HUES48 (cell line): ENCODE measurements around the gene CCDC170.
A peak's percentile ranks its signal among the peaks of the same experiment; 100 is the strongest.

ENCODE experiments used
- H3K27ac ChIP-seq: one replicate; pipeline ENCODE4 v1.7.0; 2013; ENCODE audit warnings: low read depth, low read length, inconsistent platforms
- H3K27me3 ChIP-seq: 2 replicates; pipeline ENCODE4 v1.6.1; 2013; ENCODE audit warnings: mild to moderate bottlenecking, low read length; ENCODE audit not compliant: control insufficient read depth, insufficient read depth
- H3K36me3 ChIP-seq: 2 replicates; pipeline ENCODE4 v1.6.1; 2013; ENCODE audit warnings: low read length; ENCODE audit not compliant: control insufficient read depth, insufficient read depth
- H3K4me1 ChIP-seq: 2 replicates; pipeline ENCODE4 v1.6.1; 2013; ENCODE audit warnings: mild to moderate bottlenecking, low read length; ENCODE audit not compliant: control insufficient read depth, insufficient read depth
- H3K4me3 ChIP-seq: 2 replicates; pipeline ENCODE4 v1.5.1; 2013; ENCODE audit warnings: mild to moderate bottlenecking, low read depth, low read length
- H3K9ac ChIP-seq: 2 replicates; pipeline ENCODE4 v1.6.1; 2013; ENCODE audit warnings: mild to moderate bottlenecking, low read depth, low read length, moderate library complexity
- H3K9me3 ChIP-seq: 2 replicates; pipeline ENCODE4 v1.6.1; 2013; ENCODE audit warnings: low read length; ENCODE audit not compliant: control insufficient read depth, insufficient read depth

The CCDC170 gene

DNA sequence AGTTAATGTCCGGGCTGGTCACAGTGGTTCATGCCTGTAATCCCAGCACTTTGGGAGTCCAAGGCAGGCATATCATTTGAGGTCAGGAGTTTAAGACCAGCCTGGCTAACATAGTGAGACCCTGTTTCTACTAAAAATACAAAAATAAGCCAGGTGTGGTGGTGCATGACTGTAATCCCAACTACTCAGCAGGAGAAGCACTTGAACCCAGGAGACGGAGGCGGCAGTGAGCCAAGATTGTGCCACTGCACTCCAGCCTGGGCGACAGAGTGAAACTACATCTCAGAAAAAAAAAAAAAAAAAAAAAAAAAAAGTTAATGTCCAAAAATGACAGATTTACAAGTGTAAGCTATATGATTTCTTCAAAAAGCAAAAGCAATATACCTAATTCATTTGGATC lies 124.9 kb downstream of the CCDC170 start:
- Histone ChIP-seq H3K27me3 (no peaks in the 10 kb centered on the region), H3K27ac (no peak overlapping the region), H3K4me3 (no peak overlapping the region), H3K4me1 (peaks cover 25% of the 10 kb centered on the region), H3K36me3 (no peaks in the 10 kb centered on the region), H3K9me3 (no peaks in the 10 kb centered on the region), H3K9ac (no peak overlapping the region)

DNA sequence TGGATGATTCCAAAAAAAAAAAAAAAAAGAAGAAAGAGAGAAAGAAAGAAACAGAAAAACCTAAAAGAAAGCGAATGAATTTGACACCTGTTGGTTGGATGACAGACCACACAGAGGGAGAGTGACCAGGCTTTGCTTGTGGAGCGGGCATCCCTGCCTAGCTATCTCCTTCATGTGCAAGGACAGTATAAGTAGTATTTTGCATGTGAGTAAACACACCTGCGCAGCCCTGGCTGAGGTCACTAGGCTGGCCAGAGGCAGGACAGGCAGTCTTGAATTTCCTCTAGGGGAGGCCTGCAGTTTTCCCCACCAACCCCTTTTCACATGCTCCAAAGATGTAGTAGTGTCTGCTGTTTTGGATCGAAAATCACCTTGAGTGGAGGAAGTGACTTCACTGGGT lies 126.4 kb downstream of the CCDC170 start:
- H3K27me3 ChIP-seq = no peaks in the 10 kb centered on the region
- peak overlapping the region; percentile 26 for H3K27ac ChIP-seq
- H3K9ac ChIP-seq = no peak overlapping the region
- H3K4me1 ChIP-seq = peaks cover 24% of the 10 kb centered on the region
- H3K36me3 ChIP-seq = no peaks in the 10 kb centered on the region
- no peak overlapping the region for H3K4me3 ChIP-seq
- H3K9me3 ChIP-seq = no peaks in the 10 kb centered on the region

DNA sequence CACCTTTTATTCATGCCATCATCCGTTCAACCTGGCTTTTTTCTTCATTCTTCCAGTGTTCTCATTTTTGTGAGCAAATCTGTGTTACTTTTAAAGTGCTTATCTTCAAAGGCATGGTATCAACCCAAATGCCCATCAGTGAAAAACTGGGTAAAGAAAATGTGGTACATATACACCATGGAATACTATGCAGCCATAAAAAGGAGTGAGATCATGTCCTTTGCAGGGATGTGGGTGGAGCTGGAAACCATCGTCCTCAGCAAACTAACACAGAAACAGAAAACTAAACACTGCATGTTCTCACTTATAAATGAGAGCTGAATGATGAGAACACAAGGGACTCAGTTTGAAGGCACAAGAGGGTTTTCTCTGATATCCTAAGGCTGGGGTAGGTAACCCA lies 130.3 kb downstream of the CCDC170 start:
- H3K36me3 ChIP-seq = no peaks in the 10 kb centered on the region
- H3K4me3 ChIP-seq = no peak overlapping the region
- H3K9ac ChIP-seq = no peak overlapping the region
- H3K27ac ChIP-seq = no peak overlapping the region
- no peaks in the 10 kb centered on the region for H3K27me3 ChIP-seq
- no peaks in the 10 kb centered on the region for H3K9me3 ChIP-seq
- H3K4me1 ChIP-seq = peaks cover 20% of the 10 kb centered on the region

DNA sequence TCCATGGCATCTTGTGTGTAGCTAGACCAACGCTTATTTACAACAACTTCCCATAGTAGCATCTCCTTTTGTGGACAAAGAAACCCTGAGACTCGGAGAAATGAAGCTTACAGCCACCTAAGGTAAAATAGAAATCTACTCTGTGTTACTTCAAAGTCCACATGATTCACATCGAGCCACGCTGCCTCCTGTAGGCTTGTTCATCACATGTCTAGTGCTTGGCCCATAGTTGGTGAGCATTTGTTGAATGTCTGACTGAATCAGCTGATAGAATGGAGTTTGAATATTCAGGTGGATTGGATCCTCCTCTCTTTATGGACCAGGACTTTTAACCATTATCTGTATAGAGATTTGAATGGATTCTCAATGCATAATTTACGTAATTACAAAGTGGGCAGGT lies 130.7 kb downstream of the CCDC170 start:
- Histone ChIP-seq H3K27ac (no peak overlapping the region), H3K4me1 (peaks cover 22% of the 10 kb centered on the region), H3K36me3 (no peaks in the 10 kb centered on the region), H3K9ac (no peak overlapping the region), H3K27me3 (no peaks in the 10 kb centered on the region), H3K9me3 (no peaks in the 10 kb centered on the region), H3K4me3 (no peak overlapping the region)

DNA sequence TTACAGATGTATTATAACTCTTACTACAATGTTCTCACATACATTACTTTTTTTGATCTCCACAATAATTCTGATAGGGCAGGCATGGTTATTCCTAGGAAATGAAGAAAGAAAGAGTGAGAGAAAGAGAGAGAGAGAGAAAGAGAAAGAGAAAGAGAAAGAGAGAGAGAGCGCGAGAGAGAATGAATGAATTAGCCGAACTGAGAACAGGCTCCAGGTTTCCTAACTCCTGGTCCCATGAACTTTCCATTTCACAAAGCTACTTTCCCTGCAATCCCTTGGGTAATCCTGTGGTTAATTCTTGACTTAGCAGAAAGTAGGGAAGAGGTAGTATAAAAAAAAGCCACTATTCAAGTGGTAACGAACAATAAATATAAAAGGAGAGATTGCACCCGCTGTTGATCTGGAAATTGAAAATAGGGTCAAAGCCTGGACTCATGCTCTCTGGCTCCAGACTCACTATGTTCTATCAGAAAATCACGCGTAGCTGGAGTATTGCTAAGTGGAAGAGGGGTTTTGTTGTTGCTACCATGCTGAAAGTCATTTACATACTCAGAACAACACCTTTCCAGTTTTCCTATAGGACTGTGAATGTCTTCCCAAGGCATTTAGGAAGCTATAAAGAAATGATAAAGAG lies 131.2 kb downstream of the CCDC170 start:
- Histone ChIP-seq H3K27ac (no peak overlapping the region), H3K4me3 (no peak overlapping the region), H3K9ac (no peak overlapping the region), H3K4me1 (peaks cover 28% of the 10 kb centered on the region), H3K27me3 (no peaks in the 10 kb centered on the region), H3K36me3 (no peaks in the 10 kb centered on the region), H3K9me3 (no peaks in the 10 kb centered on the region)

DNA sequence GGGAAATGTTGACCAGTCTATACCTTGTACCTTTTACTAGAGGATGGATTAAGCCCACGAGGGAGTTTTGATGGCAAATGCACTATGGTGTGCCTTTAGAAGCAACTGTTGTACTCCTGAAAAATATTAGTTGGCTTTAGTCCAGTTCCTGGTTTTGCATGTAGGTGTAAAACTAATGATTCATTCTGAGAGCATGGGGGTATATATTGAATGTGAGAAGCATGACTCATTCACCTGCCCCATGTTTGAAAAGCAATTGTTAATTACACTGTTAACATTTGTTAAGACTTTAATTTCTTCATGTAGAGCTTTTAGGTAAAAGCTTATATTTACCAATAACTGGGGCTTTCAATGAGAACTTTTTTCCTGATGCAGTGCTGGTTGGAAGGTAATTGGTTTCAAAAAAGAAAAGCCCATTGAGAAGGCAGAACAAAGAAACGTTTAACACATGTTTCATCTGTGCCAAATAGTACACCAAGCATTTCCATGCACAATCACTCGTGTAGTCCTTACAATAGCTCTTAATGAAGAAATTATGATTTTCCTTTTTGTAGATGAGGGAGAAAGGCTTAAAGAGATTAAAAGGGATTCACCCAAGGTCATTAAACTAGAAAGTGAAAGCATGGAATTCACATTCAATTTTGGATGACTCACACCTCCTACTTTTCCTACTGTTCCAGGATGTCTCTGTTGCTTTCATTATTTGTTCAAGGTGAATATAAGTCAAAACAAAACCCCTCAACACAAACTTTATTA lies 134.1 kb downstream of the CCDC170 start:
- H3K9me3 ChIP-seq = no peaks in the 10 kb centered on the region
- peaks cover 22% of the 10 kb centered on the region for H3K4me1 ChIP-seq
- H3K4me3 ChIP-seq = no peak overlapping the region
- no peaks in the 10 kb centered on the region for H3K27me3 ChIP-seq
- H3K36me3 ChIP-seq = no peaks in the 10 kb centered on the region
- H3K9ac ChIP-seq = no peak overlapping the region
- H3K27ac ChIP-seq = peak overlapping the region; percentile 80

DNA sequence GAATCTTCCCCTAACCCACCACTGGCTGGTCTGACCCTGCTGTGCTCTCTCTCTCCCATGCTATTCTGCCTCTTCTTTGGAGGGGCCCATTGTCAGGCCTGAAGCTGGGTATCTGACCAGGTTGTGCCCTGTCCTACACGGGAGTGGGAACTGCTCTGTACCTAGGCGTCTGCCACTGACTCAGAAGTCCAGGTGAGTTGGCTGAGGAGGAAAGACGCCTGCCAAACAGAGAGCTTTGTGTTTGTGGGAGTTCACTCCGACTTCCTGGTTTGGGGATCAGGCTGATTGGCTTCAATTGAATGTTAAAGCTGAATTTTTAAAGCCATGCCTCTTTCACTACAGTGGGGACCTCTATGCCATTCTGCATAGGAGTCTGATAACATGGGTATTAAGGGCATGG lies 136.0 kb downstream of the CCDC170 start:
- peaks cover 22% of the 10 kb centered on the region for H3K4me1 ChIP-seq
- H3K9me3 ChIP-seq = no peaks in the 10 kb centered on the region
- no peak overlapping the region for H3K27ac ChIP-seq
- no peak overlapping the region for H3K9ac ChIP-seq
- no peaks in the 10 kb centered on the region for H3K36me3 ChIP-seq
- no peaks in the 10 kb centered on the region for H3K27me3 ChIP-seq
- no peak overlapping the region for H3K4me3 ChIP-seq

DNA sequence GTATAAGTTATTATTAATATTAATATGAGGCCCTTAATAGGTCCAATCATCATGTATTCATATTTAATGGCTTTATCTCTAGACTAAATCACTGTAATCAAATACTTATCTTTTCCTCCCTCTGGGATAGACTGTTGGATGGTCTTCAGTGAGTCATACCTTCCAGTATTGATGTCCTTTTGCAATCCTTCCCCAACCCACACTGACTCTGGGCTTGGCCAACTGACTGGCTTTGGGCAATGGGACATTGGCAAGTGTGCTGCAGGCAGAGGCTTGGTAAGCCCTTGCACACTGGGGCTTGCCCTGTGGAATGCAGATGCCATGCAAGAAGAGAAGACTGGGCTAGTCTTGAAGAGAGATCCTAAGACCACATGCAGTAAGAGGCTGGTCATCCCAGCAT lies 136.6 kb downstream of the CCDC170 start:
- Histone ChIP-seq H3K9ac (no peak overlapping the region), H3K9me3 (no peaks in the 10 kb centered on the region), H3K4me3 (no peak overlapping the region), H3K36me3 (no peaks in the 10 kb centered on the region), H3K27ac (no peak overlapping the region), H3K4me1 (peaks cover 22% of the 10 kb centered on the region), H3K27me3 (no peaks in the 10 kb centered on the region)

DNA sequence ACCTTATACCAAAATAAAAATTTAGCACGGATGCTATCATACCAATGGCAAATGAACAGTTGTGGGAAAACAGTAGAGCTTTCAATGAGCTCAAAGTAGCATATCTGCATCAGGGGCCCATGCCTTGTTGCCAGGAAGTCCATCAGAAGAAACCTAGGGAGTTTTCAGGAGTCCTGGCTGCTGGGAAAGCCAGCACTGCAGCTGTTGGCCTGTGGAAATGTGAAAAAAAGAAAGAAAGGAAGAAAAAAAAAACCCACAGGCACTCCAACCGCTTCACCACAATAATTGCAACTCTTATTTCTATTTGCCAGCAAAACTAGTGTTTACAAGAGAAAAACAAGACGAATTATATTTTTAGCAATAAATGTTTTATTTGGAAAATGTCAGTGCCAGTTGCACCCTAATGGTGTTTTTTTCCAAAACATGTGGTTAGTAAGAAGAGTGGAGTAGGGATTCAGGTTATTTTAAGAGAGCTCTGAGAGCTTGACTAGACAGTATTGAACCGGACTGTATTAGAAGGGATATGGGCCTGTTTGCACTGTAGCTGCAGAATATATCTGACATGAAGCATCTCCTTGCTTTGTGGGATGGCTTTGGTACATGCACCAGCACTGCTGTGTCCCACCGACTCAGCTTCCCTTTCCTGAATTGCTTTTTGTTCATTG lies 137.3 kb downstream of the CCDC170 start:
- peaks cover 22% of the 10 kb centered on the region for H3K4me1 ChIP-seq
- H3K9me3 ChIP-seq = no peaks in the 10 kb centered on the region
- no peaks in the 10 kb centered on the region for H3K27me3 ChIP-seq
- no peak overlapping the region for H3K4me3 ChIP-seq
- no peaks in the 10 kb centered on the region for H3K36me3 ChIP-seq
- H3K9ac ChIP-seq = no peak overlapping the region
- no peak overlapping the region for H3K27ac ChIP-seq

DNA sequence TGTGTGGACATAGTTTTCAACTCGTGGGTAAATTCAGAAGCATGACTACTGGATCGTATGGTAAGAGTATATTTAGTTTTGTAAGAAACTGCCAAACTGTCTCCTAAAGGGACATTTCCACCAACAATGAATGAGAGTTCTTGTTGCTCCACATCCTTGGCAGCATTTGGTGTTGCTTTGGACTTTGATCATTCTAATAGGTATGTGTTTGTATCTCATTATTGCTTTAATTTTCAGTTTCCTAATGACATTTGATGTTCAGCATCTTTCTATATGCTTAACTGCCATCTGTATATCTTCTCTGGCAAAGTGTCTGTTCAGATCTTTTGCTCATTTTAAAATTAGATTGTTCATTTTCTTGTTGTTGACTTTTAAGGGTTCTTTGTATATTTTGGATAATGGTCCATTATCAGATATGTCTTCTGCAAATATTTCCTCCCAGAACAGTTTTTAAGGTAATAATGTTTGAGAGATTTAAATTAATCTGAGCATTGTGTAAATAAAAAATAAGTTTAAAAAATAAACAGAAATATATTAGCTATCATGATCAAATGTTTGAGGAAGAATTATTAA lies 138.7 kb downstream of the CCDC170 start:
- Histone ChIP-seq H3K27me3 (no peaks in the 10 kb centered on the region), H3K9me3 (no peaks in the 10 kb centered on the region), H3K27ac (no peak overlapping the region), H3K4me3 (no peak overlapping the region), H3K36me3 (no peaks in the 10 kb centered on the region), H3K9ac (no peak overlapping the region), H3K4me1 (peaks cover 22% of the 10 kb centered on the region)
